Occipital lobe (tissue), 2 donors: ENCODE data around the gene TMEM229A. TPM values are rescaled to one million over a fixed set of nuclear protein-coding genes. Genes with fewer than 3 reads are reported as not detected.
"Not testable (repeated sequence)": the region's sequence is repeated elsewhere in the genome, so short reads cannot be mapped to it uniquely, and the experiment has no call there.

ENCODE experiments used
- DNase-seq: peaks from one replicate; lab custom pipeline; 2025; lab: John Stamatoyannopoulos, UW
- total RNA-seq: library from RNA; depleted of rRNA; stranded (reverse); fragments of >200 nt; gene quantifications from one replicate; pipeline ENCODE4 v1.2.3, GENCODE V29; 2014

The TMEM229A gene
- total RNA-seq, 1 donor from 2014 or later: 1.7 TPM

GRCh38 chr7:124033095-124033806 lies 384 bp upstream of the TMEM229A start:
- DNase-seq: peak; percentile 78

GRCh38 chr7:124031919-124032318 lies 948 bp downstream of the TMEM229A start:
- DNase-seq: no peak

GRCh38 chr7:124031406-124031805 lies 1.5 kb downstream of the TMEM229A start:
- no peak for DNase-seq

GRCh38 chr7:124030964-124031363 lies 1.9 kb downstream of the TMEM229A start:
- DNase-seq: no peak

- no peak for DNase-seq
Measured at GRCh38 chr7:124029396-124030188, 3.3 kb downstream of the TMEM229A start.

- DNase-seq: no peak
Measured at GRCh38 chr7:124027236-124027635, 5.6 kb downstream of the TMEM229A start.

- not testable (repeated sequence) for DNase-seq
Measured at GRCh38 chr7:124024329-124024728, 8.5 kb downstream of the TMEM229A start.

GRCh38 chr7:124022551-124022950 lies 10.3 kb downstream of the TMEM229A start:
- DNase-seq: no peak

- no peak for DNase-seq
Measured at GRCh38 chr7:124020060-124020459, 12.8 kb downstream of the TMEM229A start.

- DNase-seq: no peak
Measured at GRCh38 chr7:124013306-124013705, 19.6 kb downstream of the TMEM229A start.

- DNase-seq: no peak
Measured at GRCh38 chr7:124012864-124013263, 20.0 kb downstream of the TMEM229A start.

- DNase-seq: no peak
Measured at GRCh38 chr7:124009321-124009720, 23.5 kb downstream of the TMEM229A start.

- DNase-seq: not testable (repeated sequence)
Measured at GRCh38 chr7:124008296-124008695, 24.6 kb downstream of the TMEM229A start.

GRCh38 chr7:123999703-124000102 lies 33.2 kb downstream of the TMEM229A start:
- no peak for DNase-seq

- DNase-seq: no peak
Measured at GRCh38 chr7:123998921-123999320, 33.9 kb downstream of the TMEM229A start.

GRCh38 chr7:123996327-123996625 lies 36.6 kb downstream of the TMEM229A start:
- no peak for DNase-seq

GRCh38 chr7:123995617-123996326 lies 37.1 kb downstream of the TMEM229A start:
- DNase-seq: no peak

- DNase-seq: no peak
Measured at GRCh38 chr7:123994449-123994848, 38.4 kb downstream of the TMEM229A start.

- DNase-seq: no peak
Measured at GRCh38 chr7:123993996-123994395, 38.9 kb downstream of the TMEM229A start.

- DNase-seq: no peak
Measured at GRCh38 chr7:123992913-123993518, 39.9 kb downstream of the TMEM229A start.

- DNase-seq: no peak
Measured at GRCh38 chr7:123987445-123987844, 45.4 kb downstream of the TMEM229A start.
